ENCODE results near the gene KPNA4. TPM values are rescaled to one million over a fixed set of nuclear protein-coding genes. Genes with fewer than 3 reads are reported as not detected.
A peak's percentile ranks its signal among the peaks of the same experiment; 100 is the strongest.

The KPNA4 gene
- total and polyA plus RNA-seq, 2 experiments from 2014 or later, result 17.4 to 33.1 TPM

DNA sequence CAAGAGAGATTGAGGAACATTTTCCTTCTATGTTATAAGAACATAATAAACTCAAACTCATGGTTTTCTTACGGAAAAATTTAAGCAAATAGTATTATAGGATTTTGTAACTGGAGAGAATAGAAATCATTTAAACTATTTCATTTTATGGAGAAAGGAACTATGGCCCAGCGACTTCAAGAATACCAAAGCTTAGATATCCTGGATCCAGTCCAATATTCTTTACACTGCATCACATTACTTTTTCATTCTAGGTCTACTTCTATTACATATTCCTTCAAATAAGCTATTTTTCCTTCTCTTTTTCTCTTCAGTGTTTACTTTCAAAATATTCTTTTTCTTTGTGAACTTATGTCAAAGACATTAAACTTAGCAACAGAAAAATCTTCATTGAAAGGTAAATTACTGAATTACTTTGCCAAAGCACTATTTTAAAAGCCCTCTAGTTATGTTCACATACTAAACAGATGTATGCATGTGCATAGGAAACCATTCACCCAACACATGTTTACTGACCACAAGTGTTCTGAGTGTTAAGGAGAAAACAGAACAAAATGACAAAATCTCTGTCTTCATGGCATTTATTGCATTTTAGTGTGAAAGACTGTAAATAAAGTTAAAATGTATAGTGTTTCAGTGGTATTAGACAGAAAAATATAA is 20.4 kb downstream of the KPNA4 start:
- Histone ChIP-seq H4K20me1 (ENCODE audit: insufficient read depth) (peaks cover 51% of the 10 kb centered on the region), H3K9ac (no peak overlapping the region), H3K4me2 (ENCODE audit: unreplicated experiment) (no peak overlapping the region), H3K79me2 (ENCODE audit: insufficient read depth) (peaks cover 100% of the 10 kb centered on the region), H3K27ac (no peak overlapping the region), H3K4me3 (no peak overlapping the region), H2AFZ (no peak overlapping the region), H3K9me2 (ENCODE audit: insufficient read depth) (no peaks in the 10 kb centered on the region; the same call in 1 of the 2 replicates), H3K9me3 (ENCODE audit: low read depth) (no peaks in the 10 kb centered on the region), H3K4me1 (ENCODE audit: insufficient read depth) (peaks cover 24% of the 10 kb centered on the region), H3F3A (ENCODE audit: insufficient read depth) (peaks cover 9% of the 10 kb centered on the region), H3K27me3 (replicated peaks; ENCODE audit: insufficient read depth) (no peaks in the 10 kb centered on the region), H3K36me3 (ENCODE audit: low read depth) (peaks cover 10% of the 10 kb centered on the region)
- TF ChIP-seq EZH2 (IDR thresholded peaks at IDR 0.05; ENCODE audit: insufficient read depth, poor library complexity, severe bottlenecking) (no peak), EZH2phosphoT487 (IDR thresholded peaks at IDR 0.05; ENCODE audit: insufficient read depth, low read depth) (no peak)
- in situ Hi-C loops (cut with MboI), result no loop called here
- 80 to 84% methylated on average over 2 of the region's 2 CpGs for WGBS, 2 experiments (ENCODE audit: low coverage in 1 of 2, low lambda C conversion rate in 2 of 2, missing lambda C conversion rate in 2 of 2)
- DNase-seq, result no peak

DNA sequence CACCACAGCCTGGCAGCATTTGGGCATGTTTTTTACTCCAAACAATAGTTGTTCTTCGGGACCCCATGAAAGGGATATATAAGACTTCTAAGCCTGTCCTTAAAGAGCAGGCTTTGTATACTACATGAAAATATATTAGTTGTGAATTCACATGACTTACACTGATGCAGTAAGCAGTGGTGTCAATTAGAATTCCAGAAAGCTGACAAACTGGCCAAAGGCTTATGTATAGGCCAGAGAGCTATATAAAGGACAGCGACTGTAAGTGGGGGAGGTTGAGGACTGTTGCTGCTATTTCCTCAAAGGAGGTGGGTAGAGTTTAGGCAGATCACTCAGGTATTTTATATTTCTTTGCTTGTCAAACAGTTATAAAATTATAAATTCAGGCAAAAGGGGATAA is 24.8 kb downstream of the KPNA4 start:
- Histone ChIP-seq H3K9ac (no peak overlapping the region), H3K27me3 (replicated peaks; ENCODE audit: insufficient read depth) (no peaks in the 10 kb centered on the region), H3K9me2 (ENCODE audit: insufficient read depth) (no peaks in the 10 kb centered on the region), H3K27ac (peak overlapping the region; percentile 20; the same call in 1 of the 2 replicates), H3K4me3 (no peak overlapping the region), H3K36me3 (ENCODE audit: low read depth) (0 out of 2 replicates have a peak, but pooled peaks cover 5% of the 10 kb centered on the region), H3K9me3 (ENCODE audit: low read depth) (no peaks in the 10 kb centered on the region), H4K20me1 (ENCODE audit: insufficient read depth) (peaks cover 46% of the 10 kb centered on the region), H3K79me2 (ENCODE audit: insufficient read depth) (peaks cover 100% of the 10 kb centered on the region), H2AFZ (no peak overlapping the region), H3K4me1 (ENCODE audit: insufficient read depth) (peaks cover 27% of the 10 kb centered on the region), H3F3A (ENCODE audit: insufficient read depth) (no peaks in the 10 kb centered on the region; the same call in none of the 2 replicates), H3K4me2 (ENCODE audit: unreplicated experiment) (no peak overlapping the region)
- in situ Hi-C loops (cut with MboI), result no loop called here
- peak; percentile 53 for DNase-seq
- 85 to 89% methylated on average over 2 of the region's 2 CpGs for WGBS, 2 experiments (ENCODE audit: low coverage in 1 of 2, low lambda C conversion rate in 2 of 2, missing lambda C conversion rate in 2 of 2)
- TF ChIP-seq EZH2 (IDR thresholded peaks at IDR 0.05; ENCODE audit: insufficient read depth, poor library complexity, severe bottlenecking) (no peak), EZH2phosphoT487 (IDR thresholded peaks at IDR 0.05; ENCODE audit: insufficient read depth, low read depth) (no peak)

DNA sequence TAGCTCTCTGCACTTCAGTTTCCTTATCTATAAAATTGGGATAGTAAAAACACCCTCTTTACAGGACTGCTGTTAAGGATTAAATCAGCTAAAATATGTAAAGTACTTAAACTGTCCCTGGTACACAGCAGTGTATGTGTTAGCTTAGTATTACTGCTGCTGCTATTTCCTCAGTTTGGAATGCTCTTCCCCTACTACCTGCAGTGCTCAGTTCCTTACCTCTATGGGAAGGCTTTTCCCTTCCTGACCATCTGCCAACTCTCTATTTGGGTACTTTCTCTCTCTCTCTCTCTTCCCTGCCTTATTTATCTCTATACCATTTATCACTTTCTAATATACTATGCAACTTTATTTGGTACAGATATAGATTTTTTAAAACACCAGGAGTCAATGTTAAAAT is 26.5 kb downstream of the KPNA4 start:
- no peak overlapping the region for H2AFZ ChIP-seq
- H3K9me3 ChIP-seq (ENCODE audit: low read depth), result no peaks in the 10 kb centered on the region
- in situ Hi-C loops (cut with MboI), result no loop called here
- no peak overlapping the region for H3K4me3 ChIP-seq
- DNase-seq, result no peak
- H4K20me1 ChIP-seq (ENCODE audit: insufficient read depth), result peaks cover 30% of the 10 kb centered on the region
- peaks cover 21% of the 10 kb centered on the region for H3K36me3 ChIP-seq (ENCODE audit: low read depth)
- H3K4me2 ChIP-seq (ENCODE audit: unreplicated experiment), result no peak overlapping the region
- TF ChIP-seq EZH2phosphoT487 (IDR thresholded peaks at IDR 0.05; ENCODE audit: insufficient read depth, low read depth) (no peak), EZH2 (IDR thresholded peaks at IDR 0.05; ENCODE audit: insufficient read depth, poor library complexity, severe bottlenecking) (no peak)
- H3K9me2 ChIP-seq (ENCODE audit: insufficient read depth), result no peaks in the 10 kb centered on the region
- H3K79me2 ChIP-seq (ENCODE audit: insufficient read depth), result peaks cover 100% of the 10 kb centered on the region
- H3K27ac ChIP-seq, result no peak overlapping the region
- no peak overlapping the region for H3K9ac ChIP-seq
- no peaks in the 10 kb centered on the region for H3F3A ChIP-seq (ENCODE audit: insufficient read depth)
- H3K27me3 ChIP-seq (replicated peaks; ENCODE audit: insufficient read depth), result no peaks in the 10 kb centered on the region
- H3K4me1 ChIP-seq (ENCODE audit: insufficient read depth), result peaks cover 27% of the 10 kb centered on the region

DNA sequence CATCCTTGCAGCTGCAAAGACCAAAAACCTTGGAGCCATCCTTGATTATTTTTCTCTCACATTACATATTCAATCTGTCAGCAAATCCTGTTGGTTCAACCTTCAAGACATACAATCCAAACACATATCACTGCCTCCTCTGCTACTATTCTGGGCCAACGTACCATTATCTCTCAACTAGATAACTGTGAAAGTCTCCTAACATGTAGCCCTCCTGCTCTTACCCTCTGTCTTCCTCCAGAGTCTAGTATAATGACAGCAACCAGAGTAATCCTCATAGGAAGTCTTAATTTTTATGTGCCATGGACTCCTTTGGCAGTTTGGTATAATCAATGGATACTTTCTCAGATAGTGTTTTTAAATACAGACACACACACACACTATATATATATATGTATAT is 27.6 kb downstream of the KPNA4 start:
- Histone ChIP-seq H3K27ac (no peak overlapping the region), H2AFZ (no peak overlapping the region), H3K9ac (no peak overlapping the region), H3F3A (ENCODE audit: insufficient read depth) (no peaks in the 10 kb centered on the region), H3K27me3 (replicated peaks; ENCODE audit: insufficient read depth) (no peaks in the 10 kb centered on the region), H3K9me2 (ENCODE audit: insufficient read depth) (no peaks in the 10 kb centered on the region), H3K79me2 (ENCODE audit: insufficient read depth) (peaks cover 100% of the 10 kb centered on the region), H4K20me1 (ENCODE audit: insufficient read depth) (peaks cover 30% of the 10 kb centered on the region), H3K4me2 (ENCODE audit: unreplicated experiment) (no peak overlapping the region), H3K4me3 (no peak overlapping the region), H3K9me3 (ENCODE audit: low read depth) (no peaks in the 10 kb centered on the region), H3K36me3 (ENCODE audit: low read depth) (peaks cover 26% of the 10 kb centered on the region), H3K4me1 (ENCODE audit: insufficient read depth) (peaks cover 27% of the 10 kb centered on the region)
- in situ Hi-C loops (cut with MboI), result no loop called here
- DNase-seq, result no peak
- TF ChIP-seq EZH2 (IDR thresholded peaks at IDR 0.05; ENCODE audit: insufficient read depth, poor library complexity, severe bottlenecking) (no peak), EZH2phosphoT487 (IDR thresholded peaks at IDR 0.05; ENCODE audit: insufficient read depth, low read depth) (no peak)
- 94 to 100% methylated on average over 1 of the region's 1 CpG for WGBS, 2 experiments (ENCODE audit: low coverage in 1 of 2, low lambda C conversion rate in 2 of 2, missing lambda C conversion rate in 2 of 2)

Data from GM23248 (cell line).